HUES64 (cell line): ENCODE measurements around the gene ITGB6.

Experiments used
- H3K27ac ChIP-seq: 2 replicates; pipeline ENCODE4 v1.7.0; 2013; ENCODE audit warnings: low read depth, low read length, inconsistent platforms
- H3K27me3 ChIP-seq: 2 replicates; pipeline ENCODE4 v1.6.1; 2013; ENCODE audit warnings: mild to moderate bottlenecking, low read length; ENCODE audit not compliant: insufficient read depth
- H3K36me3 ChIP-seq: 2 replicates; pipeline ENCODE4 v1.6.1; 2013; ENCODE audit warnings: mild to moderate bottlenecking, low read length; ENCODE audit not compliant: insufficient read depth
- H3K4me1 ChIP-seq: 2 replicates; pipeline ENCODE4 v1.6.1; 2013; ENCODE audit warnings: mild to moderate bottlenecking, low read length, moderate library complexity; ENCODE audit not compliant: insufficient read depth
- H3K4me3 ChIP-seq: 2 replicates; pipeline ENCODE4 v1.5.1; 2013; ENCODE audit warnings: mild to moderate bottlenecking, low read length, moderate library complexity
- H3K9ac ChIP-seq: 2 replicates; pipeline ENCODE4 v1.6.1; 2013; ENCODE audit warnings: mild to moderate bottlenecking, low read depth, low read length
- H3K9me3 ChIP-seq: 2 replicates; pipeline ENCODE4 v1.6.1; 2013; ENCODE audit warnings: low read depth, low read length; ENCODE audit not compliant: insufficient read depth
- WGBS: fragments of 150-250, 120-280 bp; methylation state at CpG from one replicate; pipeline ENCODE4 v1.1.7; 2013; ENCODE audit warnings: missing lambda C conversion rate; 5-methylcytosine and 5-hydroxymethylcytosine counted together

The ITGB6 gene

GRCh38 chr2:160228141-160228917, 28.3 kb upstream of the ITGB6 start:
- WGBS, result 92% methylated on average over 5 of the region's 5 CpGs
- Histone ChIP-seq H3K9me3 (no peaks in the 10 kb centered on the region), H3K4me3 (no peak overlapping the region), H3K9ac (no peak overlapping the region), H3K27me3 (no peaks in the 10 kb centered on the region), H3K27ac (no peak overlapping the region), H3K36me3 (no peaks in the 10 kb centered on the region), H3K4me1 (no peaks in the 10 kb centered on the region)

- Histone ChIP-seq H3K9ac (no peak overlapping the region), H3K9me3 (no peaks in the 10 kb centered on the region), H3K27ac (no peak overlapping the region), H3K36me3 (no peaks in the 10 kb centered on the region), H3K27me3 (no peaks in the 10 kb centered on the region), H3K4me1 (no peaks in the 10 kb centered on the region), H3K4me3 (no peak overlapping the region)
- 87% methylated on average over 5 of the region's 5 CpGs for WGBS
Measured at GRCh38 chr2:160227293-160227915, 27.3 kb upstream of the ITGB6 start.

GRCh38 chr2:160226367-160226766, 26.3 kb upstream of the ITGB6 start:
- Histone ChIP-seq H3K27ac (no peak overlapping the region), H3K36me3 (no peaks in the 10 kb centered on the region), H3K9me3 (no peaks in the 10 kb centered on the region), H3K4me1 (no peaks in the 10 kb centered on the region), H3K27me3 (no peaks in the 10 kb centered on the region), H3K4me3 (no peak overlapping the region), H3K9ac (no peak overlapping the region)
- whole genome bisulfite sequencing, result 83% methylated on average over 5 of the region's 5 CpGs

- no peak overlapping the region for H3K4me3 ChIP-seq
- H3K36me3 ChIP-seq, result no peaks in the 10 kb centered on the region
- H3K9ac ChIP-seq, result no peak overlapping the region
- peaks cover 3% of the 10 kb centered on the region; the same call in 1 of the 2 replicates for H3K4me1 ChIP-seq
- H3K27ac ChIP-seq, result no peak overlapping the region
- 95% methylated on average over 4 of the region's 4 CpGs for WGBS
- H3K27me3 ChIP-seq, result no peaks in the 10 kb centered on the region
- no peaks in the 10 kb centered on the region for H3K9me3 ChIP-seq
Measured at GRCh38 chr2:160225722-160226121, 25.6 kb upstream of the ITGB6 start.

GRCh38 chr2:160224507-160224906, 24.4 kb upstream of the ITGB6 start:
- H3K4me1 ChIP-seq, result peaks cover 9% of the 10 kb centered on the region; the same call in 1 of the 2 replicates
- no peaks in the 10 kb centered on the region for H3K36me3 ChIP-seq
- no peak overlapping the region for H3K27ac ChIP-seq
- no peaks in the 10 kb centered on the region for H3K9me3 ChIP-seq
- no peak overlapping the region for H3K4me3 ChIP-seq
- H3K27me3 ChIP-seq, result no peaks in the 10 kb centered on the region
- H3K9ac ChIP-seq, result no peak overlapping the region
- 91% methylated on average over 3 of the region's 3 CpGs for WGBS

GRCh38 chr2:160224060-160224459, 24.0 kb upstream of the ITGB6 start:
- no peaks in the 10 kb centered on the region for H3K9me3 ChIP-seq
- H3K36me3 ChIP-seq, result no peaks in the 10 kb centered on the region
- H3K27me3 ChIP-seq, result no peaks in the 10 kb centered on the region
- no peak overlapping the region for H3K9ac ChIP-seq
- no peak overlapping the region for H3K4me3 ChIP-seq
- peaks cover 9% of the 10 kb centered on the region; the same call in 1 of the 2 replicates for H3K4me1 ChIP-seq
- H3K27ac ChIP-seq, result no peak overlapping the region
- 89% methylated on average over 3 of the region's 3 CpGs for WGBS

- Histone ChIP-seq H3K4me3 (no peak overlapping the region), H3K36me3 (no peaks in the 10 kb centered on the region), H3K9ac (no peak overlapping the region), H3K27ac (no peak overlapping the region), H3K9me3 (no peaks in the 10 kb centered on the region), H3K4me1 (peaks cover 9% of the 10 kb centered on the region; the same call in 1 of the 2 replicates), H3K27me3 (no peaks in the 10 kb centered on the region)
- WGBS, result 86% methylated on average over 3 of the region's 3 CpGs
Measured at GRCh38 chr2:160223560-160223959, 23.5 kb upstream of the ITGB6 start.

GRCh38 chr2:160222546-160223283, 22.6 kb upstream of the ITGB6 start:
- H3K9ac ChIP-seq, result no peak overlapping the region
- no peak overlapping the region for H3K27ac ChIP-seq
- no peaks in the 10 kb centered on the region for H3K27me3 ChIP-seq
- 77% methylated on average over 6 of the region's 7 CpGs for WGBS
- no peak overlapping the region for H3K4me3 ChIP-seq
- no peaks in the 10 kb centered on the region for H3K36me3 ChIP-seq
- peaks cover 9% of the 10 kb centered on the region; the same call in 1 of the 2 replicates for H3K4me1 ChIP-seq
- H3K9me3 ChIP-seq, result no peaks in the 10 kb centered on the region

- Histone ChIP-seq H3K4me3 (no peak overlapping the region), H3K27ac (no peak overlapping the region), H3K9me3 (no peaks in the 10 kb centered on the region), H3K27me3 (no peaks in the 10 kb centered on the region), H3K4me1 (peaks cover 9% of the 10 kb centered on the region; the same call in 1 of the 2 replicates), H3K36me3 (no peaks in the 10 kb centered on the region), H3K9ac (no peak overlapping the region)
- 88% methylated on average over 11 of the region's 12 CpGs for WGBS
Measured at GRCh38 chr2:160221391-160222276, 21.6 kb upstream of the ITGB6 start.

GRCh38 chr2:160220545-160221009, 20.5 kb upstream of the ITGB6 start:
- Histone ChIP-seq H3K36me3 (no peaks in the 10 kb centered on the region), H3K4me1 (peaks cover 9% of the 10 kb centered on the region; the same call in 1 of the 2 replicates), H3K27me3 (no peaks in the 10 kb centered on the region), H3K9ac (no peak overlapping the region), H3K4me3 (no peak overlapping the region), H3K9me3 (no peaks in the 10 kb centered on the region), H3K27ac (no peak overlapping the region)
- WGBS, result 55% methylated on average over 4 of the region's 4 CpGs
